Measurements from ENCODE around the gene CDK14.

Gene CDK14

GRCh38 chr7:90982228-90982627 is 386.1 kb downstream of the CDK14 start:
- Histone ChIP-seq H3K27ac (ENCODE audit: insufficient read depth, low read length, poor library complexity, severe bottlenecking) (no peak overlapping the region), H3K4me1 (ENCODE audit: control insufficient read depth, insufficient read depth, low read length, poor library complexity, severe bottlenecking) (no peaks in the 10 kb centered on the region)
- DNase-seq: no peak

GRCh38 chr7:90984692-90985091 is 388.6 kb downstream of the CDK14 start:
- Histone ChIP-seq H3K4me1 (ENCODE audit: control insufficient read depth, insufficient read depth, low read length, poor library complexity, severe bottlenecking) (no peaks in the 10 kb centered on the region), H3K36me3 (ENCODE audit: control insufficient read depth, insufficient read depth, low read length) (no peaks in the 10 kb centered on the region), H3K27me3 (replicated peaks; ENCODE audit: control insufficient read depth, insufficient read depth, low read length, poor library complexity, severe bottlenecking) (no peaks in the 10 kb centered on the region), H3K27ac (ENCODE audit: insufficient read depth, low read length, poor library complexity, severe bottlenecking) (no peak overlapping the region), H3K4me3 (ENCODE audit: insufficient read depth, low read depth, low read length, poor library complexity, severe bottlenecking) (no peak overlapping the region), H3K9me3 (ENCODE audit: control insufficient read depth, low read length) (no peaks in the 10 kb centered on the region)
- no peak for DNase-seq

More at GRCh38 chr7:90982228-90982627, 386.1 kb downstream of the CDK14 start:
- Histone ChIP-seq H3K9me3 (ENCODE audit: control insufficient read depth, low read length) (no peaks in the 10 kb centered on the region), H3K36me3 (ENCODE audit: control insufficient read depth, insufficient read depth, low read length) (no peaks in the 10 kb centered on the region), H3K4me3 (ENCODE audit: insufficient read depth, low read depth, low read length, poor library complexity, severe bottlenecking) (no peak overlapping the region), H3K27me3 (replicated peaks; ENCODE audit: control insufficient read depth, insufficient read depth, low read length, poor library complexity, severe bottlenecking) (no peaks in the 10 kb centered on the region)

GRCh38 chr7:90988516-90988915 is 392.4 kb downstream of the CDK14 start:
- Histone ChIP-seq H3K9me3 (ENCODE audit: control insufficient read depth, low read length) (no peaks in the 10 kb centered on the region), H3K4me1 (ENCODE audit: control insufficient read depth, insufficient read depth, low read length, poor library complexity, severe bottlenecking) (no peaks in the 10 kb centered on the region), H3K4me3 (ENCODE audit: insufficient read depth, low read depth, low read length, poor library complexity, severe bottlenecking) (no peak overlapping the region), H3K36me3 (ENCODE audit: control insufficient read depth, insufficient read depth, low read length) (no peaks in the 10 kb centered on the region), H3K27ac (ENCODE audit: insufficient read depth, low read length, poor library complexity, severe bottlenecking) (no peak overlapping the region), H3K27me3 (replicated peaks; ENCODE audit: control insufficient read depth, insufficient read depth, low read length, poor library complexity, severe bottlenecking) (no peaks in the 10 kb centered on the region)
- DNase-seq: no peak

- Histone ChIP-seq H3K27ac (ENCODE audit: insufficient read depth, low read length, poor library complexity, severe bottlenecking) (no peak overlapping the region), H3K27me3 (replicated peaks; ENCODE audit: control insufficient read depth, insufficient read depth, low read length, poor library complexity, severe bottlenecking) (no peaks in the 10 kb centered on the region), H3K36me3 (ENCODE audit: control insufficient read depth, insufficient read depth, low read length) (no peaks in the 10 kb centered on the region), H3K9me3 (ENCODE audit: control insufficient read depth, low read length) (no peaks in the 10 kb centered on the region), H3K4me1 (ENCODE audit: control insufficient read depth, insufficient read depth, low read length, poor library complexity, severe bottlenecking) (no peaks in the 10 kb centered on the region), H3K4me3 (ENCODE audit: insufficient read depth, low read depth, low read length, poor library complexity, severe bottlenecking) (no peak overlapping the region)
- DNase-seq: no peak
Measured at GRCh38 chr7:90988996-90989765, 393.1 kb downstream of the CDK14 start.

- H3K4me3 ChIP-seq (ENCODE audit: insufficient read depth, low read depth, low read length, poor library complexity, severe bottlenecking): no peak overlapping the region
- DNase-seq: no peak
- H3K27me3 ChIP-seq (replicated peaks; ENCODE audit: control insufficient read depth, insufficient read depth, low read length, poor library complexity, severe bottlenecking): no peaks in the 10 kb centered on the region
- no peaks in the 10 kb centered on the region for H3K9me3 ChIP-seq (ENCODE audit: control insufficient read depth, low read length)
- H3K27ac ChIP-seq (ENCODE audit: insufficient read depth, low read length, poor library complexity, severe bottlenecking): no peak overlapping the region
- no peaks in the 10 kb centered on the region for H3K4me1 ChIP-seq (ENCODE audit: control insufficient read depth, insufficient read depth, low read length, poor library complexity, severe bottlenecking)
- no peaks in the 10 kb centered on the region for H3K36me3 ChIP-seq (ENCODE audit: control insufficient read depth, insufficient read depth, low read length)
Measured at GRCh38 chr7:90994121-90994520, 398.0 kb downstream of the CDK14 start.

GRCh38 chr7:90994601-90995000 is 398.5 kb downstream of the CDK14 start:
- no peak for DNase-seq
- H3K36me3 ChIP-seq (ENCODE audit: control insufficient read depth, insufficient read depth, low read length): no peaks in the 10 kb centered on the region
- no peak overlapping the region for H3K27ac ChIP-seq (ENCODE audit: insufficient read depth, low read length, poor library complexity, severe bottlenecking)
- no peaks in the 10 kb centered on the region for H3K9me3 ChIP-seq (ENCODE audit: control insufficient read depth, low read length)
- H3K4me1 ChIP-seq (ENCODE audit: control insufficient read depth, insufficient read depth, low read length, poor library complexity, severe bottlenecking): no peaks in the 10 kb centered on the region
- H3K4me3 ChIP-seq (ENCODE audit: insufficient read depth, low read depth, low read length, poor library complexity, severe bottlenecking): no peak overlapping the region
- no peaks in the 10 kb centered on the region for H3K27me3 ChIP-seq (replicated peaks; ENCODE audit: control insufficient read depth, insufficient read depth, low read length, poor library complexity, severe bottlenecking)

GRCh38 chr7:90995996-90996395 is 399.9 kb downstream of the CDK14 start:
- DNase-seq: no peak
- H3K4me3 ChIP-seq (ENCODE audit: insufficient read depth, low read depth, low read length, poor library complexity, severe bottlenecking): no peak overlapping the region
- H3K27ac ChIP-seq (ENCODE audit: insufficient read depth, low read length, poor library complexity, severe bottlenecking): no peak overlapping the region
- H3K4me1 ChIP-seq (ENCODE audit: control insufficient read depth, insufficient read depth, low read length, poor library complexity, severe bottlenecking): no peaks in the 10 kb centered on the region
- no peaks in the 10 kb centered on the region for H3K9me3 ChIP-seq (ENCODE audit: control insufficient read depth, low read length)
- H3K36me3 ChIP-seq (ENCODE audit: control insufficient read depth, insufficient read depth, low read length): no peaks in the 10 kb centered on the region
- H3K27me3 ChIP-seq (replicated peaks; ENCODE audit: control insufficient read depth, insufficient read depth, low read length, poor library complexity, severe bottlenecking): no peaks in the 10 kb centered on the region

GRCh38 chr7:90999989-91000979 is 404.2 kb downstream of the CDK14 start:
- no peak for DNase-seq
- Histone ChIP-seq H3K27ac (ENCODE audit: insufficient read depth, low read length, poor library complexity, severe bottlenecking) (no peak overlapping the region), H3K4me3 (ENCODE audit: insufficient read depth, low read depth, low read length, poor library complexity, severe bottlenecking) (no peak overlapping the region), H3K4me1 (ENCODE audit: control insufficient read depth, insufficient read depth, low read length, poor library complexity, severe bottlenecking) (no peaks in the 10 kb centered on the region), H3K36me3 (ENCODE audit: control insufficient read depth, insufficient read depth, low read length) (no peaks in the 10 kb centered on the region), H3K27me3 (replicated peaks; ENCODE audit: control insufficient read depth, insufficient read depth, low read length, poor library complexity, severe bottlenecking) (no peaks in the 10 kb centered on the region), H3K9me3 (ENCODE audit: control insufficient read depth, low read length) (no peaks in the 10 kb centered on the region)

GRCh38 chr7:91005024-91005423 is 408.9 kb downstream of the CDK14 start:
- Histone ChIP-seq H3K36me3 (ENCODE audit: control insufficient read depth, insufficient read depth, low read length) (no peaks in the 10 kb centered on the region), H3K27me3 (replicated peaks; ENCODE audit: control insufficient read depth, insufficient read depth, low read length, poor library complexity, severe bottlenecking) (no peaks in the 10 kb centered on the region), H3K4me3 (ENCODE audit: insufficient read depth, low read depth, low read length, poor library complexity, severe bottlenecking) (no peak overlapping the region), H3K4me1 (ENCODE audit: control insufficient read depth, insufficient read depth, low read length, poor library complexity, severe bottlenecking) (no peaks in the 10 kb centered on the region), H3K27ac (ENCODE audit: insufficient read depth, low read length, poor library complexity, severe bottlenecking) (no peak overlapping the region), H3K9me3 (ENCODE audit: control insufficient read depth, low read length) (no peaks in the 10 kb centered on the region)
- no peak for DNase-seq

- Histone ChIP-seq H3K36me3 (ENCODE audit: control insufficient read depth, insufficient read depth, low read length) (no peaks in the 10 kb centered on the region), H3K4me1 (ENCODE audit: control insufficient read depth, insufficient read depth, low read length, poor library complexity, severe bottlenecking) (no peaks in the 10 kb centered on the region), H3K27me3 (replicated peaks; ENCODE audit: control insufficient read depth, insufficient read depth, low read length, poor library complexity, severe bottlenecking) (no peaks in the 10 kb centered on the region), H3K9me3 (ENCODE audit: control insufficient read depth, low read length) (no peaks in the 10 kb centered on the region), H3K27ac (ENCODE audit: insufficient read depth, low read length, poor library complexity, severe bottlenecking) (no peak overlapping the region), H3K4me3 (ENCODE audit: insufficient read depth, low read depth, low read length, poor library complexity, severe bottlenecking) (no peak overlapping the region)
- no peak for DNase-seq
Measured at GRCh38 chr7:91005841-91006240, 409.7 kb downstream of the CDK14 start.
